GM21423 (cell line): ENCODE results near the gene MTHFD1L.

Experiments
- ATAC-seq: cut with Tn5 transposase; IDR thresholded peaks from one replicate; pipeline ENCODE4 v1.9.1; 2021; ENCODE audit warnings: mild to moderate bottlenecking, moderate library complexity; ENCODE audit not compliant: unreplicated experiment

Gene MTHFD1L

GRCh38 chr6:150987371-150987828 lies 121.9 kb downstream of the MTHFD1L start:
- peak; percentile 70 for ATAC-seq

DNA sequence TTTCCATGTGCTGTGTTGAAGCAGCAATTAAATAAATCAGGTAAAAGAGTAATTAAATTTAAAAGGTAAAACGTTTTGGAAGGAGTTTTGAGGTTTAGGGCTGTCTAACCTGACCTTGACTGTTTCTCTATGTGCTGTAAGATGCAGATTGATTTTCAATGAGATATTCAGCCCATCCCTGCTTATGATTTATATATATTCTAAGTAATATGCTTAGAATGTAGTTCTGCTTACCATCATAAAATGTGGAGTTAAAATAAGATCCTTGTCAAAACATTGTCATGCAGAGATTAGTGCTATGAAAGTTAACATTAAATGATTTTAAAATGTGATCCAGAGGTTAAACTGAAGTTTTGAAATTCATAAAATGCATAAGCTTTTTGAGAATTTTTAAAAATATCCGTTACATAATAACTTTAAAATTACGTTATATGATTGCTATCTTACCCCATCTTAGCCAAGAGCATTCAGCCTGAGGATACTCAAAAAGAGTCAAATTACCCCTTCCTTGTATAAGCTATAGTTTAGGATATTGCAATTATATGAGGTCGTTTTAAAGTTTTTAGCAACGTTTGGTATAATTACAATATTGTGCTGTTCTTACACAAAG lies 122.5 kb downstream of the MTHFD1L start:
- ATAC-seq = no peak

DNA sequence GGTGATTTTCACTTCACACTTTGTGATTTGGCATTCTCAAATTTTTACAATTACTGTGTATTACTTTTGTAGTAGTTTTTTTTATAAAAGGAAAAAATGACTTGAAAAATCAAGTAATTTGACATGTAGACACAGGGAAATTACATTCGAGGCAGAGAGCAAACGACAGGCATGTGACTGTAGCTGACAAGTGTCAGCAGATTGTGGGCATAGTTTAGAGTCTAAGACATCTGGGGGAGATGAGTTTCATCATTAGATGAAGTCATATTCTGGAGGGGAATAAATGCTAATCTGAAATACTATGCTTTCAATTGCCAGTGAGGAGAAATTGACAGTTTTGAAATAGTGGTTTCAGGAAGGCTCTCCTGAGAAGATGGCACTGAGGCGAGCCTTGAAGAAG lies 126.0 kb downstream of the MTHFD1L start:
- ATAC-seq = no peak

DNA sequence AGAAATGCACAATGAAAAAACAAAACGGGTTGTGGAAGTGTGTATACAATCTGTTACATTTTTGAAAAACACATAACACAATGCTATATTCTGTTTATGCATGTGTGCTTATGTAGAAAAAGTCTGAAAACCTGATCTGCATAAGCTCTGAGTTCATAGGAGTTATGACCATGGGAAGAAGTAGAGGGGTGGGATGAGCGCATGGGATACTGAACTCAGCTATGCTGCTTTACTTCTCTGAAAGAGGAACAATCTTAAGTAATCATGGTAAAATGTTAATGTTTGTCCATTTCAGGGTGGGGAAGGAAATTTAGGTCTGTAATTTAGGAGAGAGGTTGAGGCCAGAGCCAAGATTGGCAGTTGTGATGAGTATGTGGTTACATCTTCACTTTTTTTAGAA lies 126.8 kb downstream of the MTHFD1L start:
- no peak for ATAC-seq

DNA sequence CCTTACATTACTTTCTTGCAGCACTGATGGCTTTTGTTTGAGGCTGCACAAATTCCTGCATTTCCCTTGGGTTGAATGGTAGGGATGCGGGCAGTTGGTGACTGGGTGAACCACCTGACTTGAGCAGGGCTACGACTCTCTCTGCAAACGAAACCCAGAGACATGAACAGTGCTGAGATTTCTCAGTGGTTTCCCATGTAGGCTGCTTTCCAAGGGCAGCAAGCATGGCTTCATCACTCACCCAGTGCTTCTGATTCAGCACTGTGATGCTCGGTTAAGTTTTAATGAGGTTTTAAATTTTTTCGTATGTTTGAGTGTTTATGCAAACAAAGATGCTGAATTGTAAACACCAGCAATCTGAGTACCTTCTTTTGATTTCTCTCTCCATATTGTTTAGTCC lies 127.2 kb downstream of the MTHFD1L start:
- ATAC-seq = no peak

DNA sequence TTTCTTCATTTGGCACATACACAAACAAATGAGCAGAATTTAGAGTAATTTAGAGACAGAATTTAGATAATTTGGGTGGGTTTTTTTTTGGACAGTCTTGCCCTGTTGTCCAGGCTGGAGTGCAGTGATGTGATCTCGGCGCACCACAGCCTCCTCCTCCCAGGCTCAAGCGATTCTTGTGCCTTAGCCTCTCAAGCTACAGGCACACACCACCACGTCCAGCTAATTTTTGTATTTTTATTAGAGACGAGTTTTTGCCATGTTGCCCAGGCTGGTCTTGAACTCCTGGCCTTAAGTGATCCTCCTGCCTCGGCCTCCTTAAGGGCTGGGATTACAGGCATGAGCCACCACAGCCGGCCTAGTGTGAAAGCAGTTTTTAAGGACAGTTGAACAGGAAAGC lies 127.8 kb downstream of the MTHFD1L start:
- ATAC-seq = no peak

GRCh38 chr6:150994026-150994425 lies 128.5 kb downstream of the MTHFD1L start:
- no peak for ATAC-seq

DNA sequence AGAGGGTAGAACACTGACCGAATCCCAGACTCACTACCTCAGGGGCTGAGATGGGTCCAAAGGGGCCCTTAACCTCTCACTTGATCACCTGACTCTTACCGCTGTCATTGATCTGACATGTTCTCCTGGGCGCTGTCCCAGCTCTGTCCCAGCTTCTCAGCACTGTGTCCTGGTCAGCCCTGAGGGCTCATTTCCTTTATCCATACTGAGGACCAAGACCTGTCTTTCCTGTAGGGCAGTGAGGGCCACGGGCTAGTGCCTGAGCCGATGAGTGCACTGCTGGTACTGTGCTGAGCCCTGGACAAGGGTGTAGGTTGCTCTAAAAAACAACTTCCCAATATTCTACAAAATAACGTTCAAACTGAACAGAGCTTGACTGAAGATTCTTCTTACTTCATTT lies 131.5 kb downstream of the MTHFD1L start:
- ATAC-seq = no peak

- no peak for ATAC-seq
Observed at GRCh38 chr6:150999107-150999506, 133.6 kb downstream of the MTHFD1L start.

GRCh38 chr6:150999576-150999975 lies 134.1 kb downstream of the MTHFD1L start:
- no peak for ATAC-seq

DNA sequence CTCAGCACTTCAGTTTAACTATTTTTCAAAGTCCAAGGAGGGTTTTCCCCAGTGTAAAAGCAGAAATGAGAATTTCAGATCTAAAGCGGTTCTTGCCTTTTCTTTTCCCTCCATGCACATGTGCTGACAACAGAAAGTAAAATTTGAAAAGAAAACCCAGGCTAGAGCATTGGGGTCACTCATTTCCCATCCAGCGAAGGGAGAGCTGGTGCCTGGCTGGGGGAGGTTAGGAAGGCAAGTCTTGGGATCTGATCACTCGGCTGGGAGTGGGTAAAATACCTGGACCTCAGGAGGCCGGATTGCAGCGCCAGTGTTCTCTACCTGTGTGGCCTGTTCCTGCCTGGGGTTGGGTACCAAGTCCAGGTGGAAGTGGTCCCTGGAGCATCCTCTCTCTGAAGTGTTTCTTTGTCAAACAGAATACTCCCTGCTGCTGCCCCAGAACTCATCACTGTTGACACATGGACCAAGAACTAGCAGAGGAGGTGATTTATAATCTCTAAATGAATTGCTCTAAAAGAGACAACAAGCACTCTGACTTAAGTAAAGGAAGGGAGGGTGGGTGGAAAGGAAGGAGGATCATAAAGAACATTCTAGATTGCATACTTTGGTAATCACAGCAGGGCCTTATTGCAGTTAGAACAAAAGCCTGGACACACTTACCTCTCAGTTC lies 136.0 kb downstream of the MTHFD1L start:
- ATAC-seq = peak; percentile 71

- no peak for ATAC-seq
Observed at GRCh38 chr6:151002057-151002450, 136.6 kb downstream of the MTHFD1L start.

DNA sequence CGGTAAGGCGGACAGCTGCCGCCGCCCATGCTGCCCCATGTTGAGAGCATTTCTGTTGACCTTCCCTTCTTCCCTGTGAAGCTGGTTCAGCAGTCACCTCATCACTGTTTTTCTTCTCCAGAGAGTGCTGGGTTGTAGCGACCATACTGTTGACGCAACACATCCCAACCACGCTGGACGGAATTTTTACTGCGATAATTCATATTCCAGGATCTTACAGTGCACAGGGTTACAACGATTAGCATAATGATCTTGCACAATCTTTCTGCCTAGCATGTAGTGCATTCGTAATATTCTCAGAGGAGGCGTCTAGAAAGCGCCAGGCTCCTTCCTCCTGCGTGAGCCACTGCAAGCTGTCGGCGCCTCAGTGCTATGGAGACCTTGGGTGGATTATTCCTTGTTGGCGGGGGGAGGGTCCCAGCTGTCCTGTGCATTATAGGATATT lies 137.0 kb downstream of the MTHFD1L start:
- no peak for ATAC-seq

GRCh38 chr6:151004383-151005024 lies 139.0 kb downstream of the MTHFD1L start:
- no peak for ATAC-seq

- no peak for ATAC-seq
Observed at GRCh38 chr6:151005164-151005563, 139.7 kb downstream of the MTHFD1L start.

DNA sequence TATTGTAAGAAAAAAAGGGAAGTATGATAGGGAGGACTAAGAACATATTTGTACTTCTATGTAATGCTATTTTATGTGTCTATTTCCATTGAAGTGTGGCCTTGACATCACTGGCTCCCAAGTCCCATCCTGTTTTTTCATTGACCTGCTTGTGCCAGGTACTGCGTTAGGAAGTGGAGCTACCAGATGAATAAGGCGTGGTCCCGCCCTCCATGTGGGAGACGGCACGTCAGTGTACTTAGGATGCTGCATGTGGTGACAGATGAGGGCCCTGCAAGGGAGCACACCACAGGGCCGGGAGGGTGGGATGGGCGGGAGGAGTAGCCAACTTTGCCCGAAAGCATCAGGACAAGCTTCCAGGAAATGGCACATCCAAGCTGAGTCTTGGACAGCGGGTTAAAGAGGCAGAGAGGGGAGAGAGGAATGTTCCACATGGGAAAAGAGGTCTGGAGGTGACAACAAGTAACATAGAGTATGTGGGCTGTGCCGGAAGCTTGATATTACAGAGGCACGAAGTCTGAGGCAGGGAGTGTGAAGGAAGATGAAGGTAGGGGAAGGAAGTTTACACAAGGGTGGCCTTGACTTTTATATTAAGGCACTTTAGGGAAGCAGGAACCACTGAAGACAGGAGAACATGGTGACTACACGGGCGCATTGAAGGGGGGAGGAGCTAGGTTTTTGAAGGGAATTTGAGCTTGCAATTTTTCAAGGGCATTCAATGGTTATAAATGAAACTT lies 140.6 kb downstream of the MTHFD1L start:
- ATAC-seq = no peak

DNA sequence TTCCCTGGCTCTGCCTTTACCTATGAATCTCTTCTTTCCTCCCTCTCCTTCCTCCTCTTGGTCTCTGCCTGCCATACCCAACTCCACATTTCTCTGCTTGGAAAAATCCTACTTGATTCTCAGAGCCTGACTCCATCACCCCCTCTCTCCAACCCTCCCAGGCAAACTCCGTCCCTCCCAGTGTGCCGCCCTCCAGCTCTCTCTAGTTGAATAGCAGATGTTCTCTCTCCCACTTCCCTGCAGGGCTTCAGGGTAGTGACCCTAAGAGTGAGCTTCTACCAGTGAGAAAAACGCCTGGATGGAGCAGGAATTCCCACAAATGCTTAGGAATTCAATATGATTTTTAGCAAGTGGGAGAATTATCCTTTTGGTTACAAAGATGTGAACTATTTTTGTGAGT lies 141.6 kb downstream of the MTHFD1L start:
- ATAC-seq = no peak

DNA sequence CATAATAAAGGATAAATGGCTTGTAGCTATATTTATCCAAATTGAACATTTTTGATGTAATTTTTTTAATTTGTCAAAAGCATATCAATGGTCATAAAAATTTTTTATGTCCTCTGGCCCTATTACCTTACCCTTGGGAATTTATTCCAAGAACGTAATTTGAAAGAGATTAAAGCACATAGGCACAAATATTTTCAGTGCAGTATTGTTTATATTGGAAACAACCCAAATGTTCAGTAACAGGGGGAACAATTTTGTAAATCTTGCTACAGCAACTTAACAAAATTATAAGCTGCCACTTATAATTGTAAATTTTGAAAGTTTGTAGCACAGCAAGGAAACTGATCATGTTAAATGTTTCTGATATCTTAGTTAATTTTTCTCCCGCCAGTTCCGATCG lies 142.4 kb downstream of the MTHFD1L start:
- ATAC-seq = no peak

GRCh38 chr6:151008425-151008824 lies 142.9 kb downstream of the MTHFD1L start:
- ATAC-seq = no peak

DNA sequence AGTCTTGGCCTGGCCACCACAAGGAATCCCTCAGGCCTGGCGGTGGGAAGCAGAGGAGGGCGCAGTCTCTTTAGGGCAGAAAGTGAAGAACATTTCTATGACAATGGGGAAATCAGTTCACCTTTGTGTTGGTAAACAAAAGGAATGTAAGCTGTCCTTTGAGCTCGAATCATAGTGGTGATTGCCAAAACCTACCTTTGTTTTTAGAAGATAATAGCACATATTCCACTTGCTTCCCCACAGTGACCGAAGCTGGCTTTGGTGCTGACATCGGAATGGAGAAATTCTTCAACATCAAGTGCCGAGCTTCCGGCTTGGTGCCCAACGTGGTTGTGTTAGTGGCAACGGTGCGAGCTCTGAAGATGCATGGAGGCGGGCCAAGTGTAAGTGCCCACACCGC lies 144.1 kb downstream of the MTHFD1L start:
- no peak for ATAC-seq

- ATAC-seq = no peak
Observed at GRCh38 chr6:151010071-151010470, 144.6 kb downstream of the MTHFD1L start.
